GM21619 (cell line): ENCODE measurements around the gene GIPC3.

Experiments
- ATAC-seq: cut with Tn5 transposase; IDR thresholded peaks from one replicate; pipeline ENCODE4 v1.9.1; 2021; ENCODE audit not compliant: unreplicated experiment

The GIPC3 gene

DNA sequence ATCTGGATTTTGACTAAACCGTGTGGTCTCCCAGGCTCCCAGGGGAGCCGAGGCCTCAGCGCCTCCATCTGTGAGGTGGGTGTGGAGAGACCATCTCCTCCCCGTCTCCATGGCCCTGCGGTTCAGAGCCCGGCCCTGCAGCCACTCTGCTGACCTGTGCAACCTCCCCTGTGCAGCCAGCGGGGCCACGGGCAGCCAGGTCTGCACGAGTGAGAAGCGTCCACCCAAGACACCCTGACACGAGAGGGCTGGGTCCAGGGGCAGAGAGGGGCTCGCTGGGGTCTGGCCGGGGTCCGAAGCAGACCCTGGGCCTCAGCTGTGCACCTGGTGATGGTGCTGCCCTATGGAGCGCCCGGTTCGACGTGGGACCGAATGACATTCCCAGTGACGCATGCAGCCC, 51.7 kb downstream of the GIPC3 start:
- no peak for ATAC-seq

DNA sequence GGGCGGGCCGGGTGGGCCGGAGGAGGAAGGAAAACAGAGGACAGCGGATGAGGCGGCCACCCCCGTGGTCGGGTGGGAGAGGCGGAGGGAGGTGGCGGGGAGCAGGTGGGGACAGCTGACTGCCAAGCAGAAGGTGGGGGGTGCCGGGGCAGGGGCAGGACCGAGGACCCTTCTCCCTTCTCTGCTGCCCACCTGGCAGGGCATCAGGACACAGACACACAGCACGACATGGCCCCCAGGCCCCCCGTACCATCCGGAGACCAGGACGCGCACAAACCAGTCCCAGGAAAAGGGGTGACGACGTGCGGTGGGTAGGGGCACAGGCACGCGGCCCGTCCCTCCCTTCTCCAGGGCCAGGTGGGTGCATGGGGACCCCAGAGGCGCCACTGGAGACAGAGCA, 52.3 kb downstream of the GIPC3 start:
- ATAC-seq = no peak

GRCh38 chr19:3638208-3639193, 53.2 kb downstream of the GIPC3 start:
- ATAC-seq = no peak

DNA sequence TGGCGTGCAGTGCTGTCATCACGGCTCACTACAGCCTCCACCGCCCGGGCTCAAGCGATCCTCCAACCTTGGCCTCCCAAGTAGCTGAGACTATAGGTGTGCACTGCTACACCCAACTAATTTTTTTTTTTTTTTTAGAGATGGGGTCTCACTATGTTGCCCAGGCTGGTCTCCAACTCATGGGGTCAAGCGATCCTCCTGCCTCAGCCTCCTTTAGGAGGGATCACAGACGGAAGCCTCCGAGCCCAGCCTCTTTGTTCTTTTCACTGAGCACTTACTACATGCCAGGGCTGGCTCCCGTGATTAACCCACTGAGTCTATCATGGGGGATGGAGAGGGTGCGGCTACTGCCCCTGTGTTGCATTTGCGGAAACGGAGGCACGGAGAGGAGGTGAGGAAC, 54.2 kb downstream of the GIPC3 start:
- ATAC-seq = no peak

GRCh38 chr19:3641515-3642269, 56.4 kb downstream of the GIPC3 start:
- no peak for ATAC-seq

- ATAC-seq = no peak
These were observed 57.0 kb downstream of the GIPC3 start for GRCh38 chr19:3642296-3642695.
